ACC112 (cell line): ENCODE results near the gene OBSCN.
"Not testable (repeated sequence)": the region's sequence is repeated elsewhere in the genome, so short reads cannot be mapped to it uniquely, and the experiment has no call there.

ENCODE experiments used
- H2AFZ ChIP-seq: fragments of 200-600 bp; sonication (generic); one replicate; pipeline ENCODE4 v1.6.0; 2017; ENCODE audit warnings: antibody characterized with exemption, low read length; ENCODE audit not compliant: unreplicated experiment
- H3K27ac ChIP-seq: fragments of 200-600 bp; sonication (generic); 2 replicates; pipeline ENCODE4 v1.5.1; 2014; ENCODE audit warnings: low read depth, mild to moderate bottlenecking, antibody characterized with exemption, low read length, moderate library complexity
- H3K27me3 ChIP-seq: fragments of 200-600 bp; sonication (generic); 2 replicates; pipeline ENCODE4 v1.6.1; 2014; ENCODE audit warnings: mild to moderate bottlenecking, antibody characterized with exemption, low read length, moderate library complexity, mixed read lengths; ENCODE audit not compliant: insufficient read depth
- H3K36me3 ChIP-seq: fragments of 200-600 bp; sonication (generic); 2 replicates; pipeline ENCODE4 v1.6.1; 2016; ENCODE audit warnings: mild to moderate bottlenecking, antibody characterized with exemption, low read length, moderate library complexity, mixed read lengths; ENCODE audit not compliant: insufficient read depth
- H3K4me1 ChIP-seq: fragments of 200-600 bp; sonication (generic); one replicate; pipeline ENCODE4 v1.6.1; 2016; ENCODE audit warnings: low read length, mixed read lengths; ENCODE audit not compliant: insufficient read depth, unreplicated experiment, control insufficient read depth
- H3K4me3 ChIP-seq: fragments of 200-600 bp; sonication (generic); 2 replicates; pipeline ENCODE4 v1.5.1; 2014; ENCODE audit warnings: mild to moderate bottlenecking, low read depth, low read length
- H3K79me2 ChIP-seq: fragments of 200-600 bp; sonication (generic); one replicate; pipeline ENCODE4 v1.6.0; 2016; ENCODE audit warnings: low read length; ENCODE audit not compliant: control insufficient read depth, unreplicated experiment, insufficient read depth

The OBSCN gene

GRCh38 chr1:228180271-228180958, 27.4 kb upstream of the OBSCN start:
- H3K27me3 ChIP-seq: no peaks in the 10 kb centered on the region
- H2AFZ ChIP-seq: no peak overlapping the region
- H3K4me1 ChIP-seq: no peaks in the 10 kb centered on the region
- no peaks in the 10 kb centered on the region for H3K79me2 ChIP-seq
- no peaks in the 10 kb centered on the region for H3K36me3 ChIP-seq
- no peak overlapping the region for H3K27ac ChIP-seq
- H3K4me3 ChIP-seq: no peak overlapping the region

DNA sequence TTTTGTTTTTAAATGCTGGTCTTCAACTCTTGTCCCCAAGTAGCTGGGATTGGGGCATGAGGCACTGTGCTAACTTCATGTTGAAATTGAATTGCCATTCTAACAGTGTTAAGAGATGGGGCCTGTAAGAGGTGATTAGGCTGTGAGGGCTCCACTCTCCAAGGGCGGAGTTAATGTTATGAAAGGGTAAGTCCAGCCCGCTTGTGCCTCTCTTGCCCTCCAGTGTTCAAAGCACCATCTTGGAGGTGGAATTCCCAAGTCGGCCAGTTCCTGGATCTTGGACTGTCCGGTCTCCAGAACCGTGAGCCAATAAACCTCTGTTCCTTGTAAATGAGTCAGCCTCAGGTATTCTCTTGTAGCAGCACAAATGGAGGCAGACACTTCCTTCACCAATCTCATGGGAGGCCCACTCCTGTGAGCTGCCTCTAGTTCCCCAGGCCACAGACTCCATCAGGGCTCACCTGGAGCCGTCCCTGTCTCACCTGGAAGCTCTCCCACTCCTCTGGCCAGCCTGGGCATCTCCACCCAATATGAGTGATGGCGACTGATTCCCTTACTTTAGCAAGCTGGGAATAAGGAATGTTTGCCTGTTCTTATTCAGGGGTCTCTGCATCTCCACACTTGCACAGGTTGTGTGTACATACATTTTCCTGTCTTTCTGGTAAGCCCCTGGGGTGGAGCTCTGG, 26.7 kb upstream of the OBSCN start:
- Histone ChIP-seq H3K4me3 (no peak overlapping the region), H3K27ac (no peak overlapping the region), H3K27me3 (no peaks in the 10 kb centered on the region), H3K79me2 (no peaks in the 10 kb centered on the region), H2AFZ (no peak overlapping the region), H3K4me1 (no peaks in the 10 kb centered on the region), H3K36me3 (no peaks in the 10 kb centered on the region)

DNA sequence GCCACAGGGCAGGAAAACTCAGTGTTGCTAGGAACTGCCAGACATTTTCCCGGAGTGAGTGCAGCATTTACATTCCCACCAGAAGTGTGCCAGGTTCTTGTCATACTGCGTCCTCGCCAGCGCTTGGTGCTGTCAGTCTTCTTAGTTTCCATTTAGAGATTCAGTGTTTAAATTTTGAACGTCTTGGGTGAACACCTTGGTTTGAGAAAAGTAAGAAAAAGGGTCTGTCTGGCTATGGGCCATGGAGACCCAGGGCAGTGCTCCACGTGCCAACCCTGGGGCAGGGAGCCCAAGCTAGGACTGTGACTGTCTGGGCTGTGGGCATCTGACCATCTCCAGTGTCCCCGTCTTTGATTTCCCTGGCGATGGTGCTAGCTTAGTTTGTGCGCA, 26.2 kb upstream of the OBSCN start:
- Histone ChIP-seq H3K27me3 (no peaks in the 10 kb centered on the region), H3K4me1 (no peaks in the 10 kb centered on the region), H3K27ac (no peak overlapping the region), H3K4me3 (no peak overlapping the region), H3K36me3 (no peaks in the 10 kb centered on the region), H3K79me2 (no peaks in the 10 kb centered on the region), H2AFZ (no peak overlapping the region)

DNA sequence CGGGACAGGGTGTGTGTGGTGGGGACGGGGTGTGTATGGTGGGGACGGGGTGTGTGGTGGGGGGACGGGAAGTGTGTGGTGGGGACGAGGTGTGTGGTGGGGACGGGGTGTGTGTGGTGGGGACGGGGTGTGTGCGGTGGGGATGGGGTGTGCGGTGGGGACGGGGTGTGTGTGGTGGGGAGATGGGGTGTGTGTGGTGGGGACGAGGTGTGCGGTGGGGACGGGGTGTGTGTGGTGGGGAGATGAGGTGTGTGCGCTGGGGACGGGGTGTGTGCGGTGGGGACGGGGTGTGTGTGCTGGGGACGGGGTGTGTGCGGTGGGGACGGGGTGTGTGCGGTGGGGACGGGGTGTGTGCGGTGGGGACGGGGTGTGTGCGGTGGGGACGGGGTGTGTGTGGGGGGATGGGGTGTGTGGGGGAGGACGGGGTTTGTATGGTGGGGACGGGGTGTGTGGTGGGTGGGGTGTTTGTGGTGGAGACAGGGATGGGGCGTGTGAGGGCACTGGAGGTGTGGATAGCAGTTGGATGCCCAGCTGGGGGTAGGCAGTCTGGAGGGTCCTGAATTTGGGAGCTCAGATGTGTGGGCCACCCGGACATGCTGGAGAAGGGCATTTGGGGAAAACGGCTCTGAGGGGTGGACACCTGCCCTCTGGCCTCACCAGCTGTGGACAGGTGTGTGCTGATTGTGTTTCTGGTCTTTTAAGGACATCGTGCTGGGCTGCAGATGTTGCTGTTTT, 25.4 kb upstream of the OBSCN start:
- Histone ChIP-seq H3K4me3 (no peak overlapping the region), H3K4me1 (no peaks in the 10 kb centered on the region), H3K36me3 (no peaks in the 10 kb centered on the region), H3K27me3 (no peaks in the 10 kb centered on the region), H3K79me2 (no peaks in the 10 kb centered on the region), H3K27ac (no peak overlapping the region), H2AFZ (no peak overlapping the region)

DNA sequence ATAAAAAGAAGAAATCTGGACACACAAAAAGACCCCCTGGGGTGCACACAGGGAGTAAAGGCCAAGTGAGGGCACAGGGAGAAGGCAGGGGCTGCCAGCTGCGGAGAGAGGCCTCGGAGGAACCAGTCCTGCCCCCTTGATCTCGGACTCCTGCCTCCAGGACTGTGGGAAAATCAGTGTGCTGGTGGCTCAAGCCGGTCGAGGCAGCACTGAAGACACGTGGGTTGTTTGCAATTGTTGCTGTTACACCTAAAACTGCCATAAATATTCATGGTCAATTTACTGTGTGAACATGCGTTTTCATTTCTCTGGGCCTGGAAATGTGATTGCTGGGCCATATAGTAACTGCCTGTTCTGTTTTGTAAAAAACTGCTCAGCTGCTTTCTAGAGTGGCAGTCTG, 23.7 kb upstream of the OBSCN start:
- H3K4me1 ChIP-seq: no peaks in the 10 kb centered on the region
- no peaks in the 10 kb centered on the region for H3K79me2 ChIP-seq
- H3K27me3 ChIP-seq: no peaks in the 10 kb centered on the region
- H3K4me3 ChIP-seq: no peak overlapping the region
- no peak overlapping the region for H3K27ac ChIP-seq
- H3K36me3 ChIP-seq: no peaks in the 10 kb centered on the region
- H2AFZ ChIP-seq: no peak overlapping the region

- Histone ChIP-seq H3K79me2 (no peaks in the 10 kb centered on the region), H3K4me3 (no peak overlapping the region), H3K36me3 (no peaks in the 10 kb centered on the region), H3K4me1 (no peaks in the 10 kb centered on the region), H3K27ac (no peak overlapping the region), H3K27me3 (no peaks in the 10 kb centered on the region), H2AFZ (no peak overlapping the region)
These were observed 22.2 kb upstream of the OBSCN start for GRCh38 chr1:228185641-228185965.

GRCh38 chr1:228188249-228188648, 19.6 kb upstream of the OBSCN start:
- H3K4me1 ChIP-seq, H3K27me3 ChIP-seq, H3K27ac ChIP-seq, H3K36me3 ChIP-seq, H2AFZ ChIP-seq, H3K4me3 ChIP-seq, H3K79me2 ChIP-seq: not testable (repeated sequence)

DNA sequence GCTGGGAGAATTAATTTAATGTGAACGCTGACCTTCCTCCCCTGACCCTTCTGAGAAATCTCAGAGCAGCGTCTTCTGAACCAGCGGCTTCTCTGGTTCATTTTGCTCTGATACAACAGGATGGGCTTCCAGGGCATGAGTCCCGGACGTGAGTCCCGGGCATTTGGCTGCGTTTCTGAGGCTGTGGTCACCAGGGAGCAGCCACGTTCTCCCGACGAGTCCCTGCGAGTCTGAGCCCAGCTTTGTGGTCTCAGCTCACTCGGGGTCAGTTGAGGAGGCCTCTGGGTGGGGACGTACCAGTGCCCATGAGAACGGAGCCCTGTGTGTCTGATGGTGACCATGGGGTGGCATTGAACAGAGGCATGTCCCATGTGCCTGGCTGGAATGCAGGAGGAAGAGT, 17.7 kb upstream of the OBSCN start:
- no peak overlapping the region for H3K4me3 ChIP-seq
- no peaks in the 10 kb centered on the region for H3K4me1 ChIP-seq
- no peaks in the 10 kb centered on the region for H3K36me3 ChIP-seq
- no peak overlapping the region for H2AFZ ChIP-seq
- H3K27ac ChIP-seq: no peak overlapping the region
- no peaks in the 10 kb centered on the region for H3K27me3 ChIP-seq
- H3K79me2 ChIP-seq: no peaks in the 10 kb centered on the region

GRCh38 chr1:228190778-228191177, 17.1 kb upstream of the OBSCN start:
- H3K4me3 ChIP-seq: no peak overlapping the region
- H3K36me3 ChIP-seq: no peaks in the 10 kb centered on the region
- no peak overlapping the region for H3K27ac ChIP-seq
- no peaks in the 10 kb centered on the region for H3K79me2 ChIP-seq
- H3K4me1 ChIP-seq: no peaks in the 10 kb centered on the region
- H3K27me3 ChIP-seq: no peaks in the 10 kb centered on the region
- no peak overlapping the region for H2AFZ ChIP-seq

DNA sequence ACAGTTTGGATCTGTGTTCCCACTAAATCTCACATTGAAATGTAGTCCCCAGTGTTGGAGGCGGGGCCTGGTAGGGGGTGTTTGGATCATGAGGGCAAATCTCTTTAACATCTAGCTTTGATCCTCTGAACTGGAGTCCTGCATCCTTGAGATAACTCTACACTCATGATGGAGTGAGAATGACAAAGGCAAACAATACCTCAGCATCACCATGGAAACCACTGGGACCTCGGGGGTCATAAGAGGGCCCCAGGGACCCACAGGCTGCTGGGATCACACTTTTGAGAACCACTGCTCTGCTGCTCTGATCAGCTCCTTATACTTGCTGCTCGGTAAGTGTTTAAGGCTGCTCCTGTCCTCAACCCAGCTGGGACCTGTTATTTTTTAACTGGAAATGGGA, 13.4 kb upstream of the OBSCN start:
- peaks cover 3% of the 10 kb centered on the region; the same call in 1 of the 2 replicates for H3K27me3 ChIP-seq

More for the DNA sequence above, 13.4 kb upstream of the OBSCN start:
- Histone ChIP-seq H2AFZ (no peak overlapping the region), H3K27ac (no peak overlapping the region), H3K36me3 (no peaks in the 10 kb centered on the region), H3K4me1 (no peaks in the 10 kb centered on the region), H3K79me2 (no peaks in the 10 kb centered on the region), H3K4me3 (no peak overlapping the region)
